Thyroid gland (tissue), 4 donors: ENCODE data around the gene ETV6. TPM values are rescaled to one million over a fixed set of nuclear protein-coding genes. Genes with fewer than 3 reads are reported as not detected.
"Not testable (repeated sequence)": the region's sequence is repeated elsewhere in the genome, so short reads cannot be mapped to it uniquely, and the experiment has no call there.

ENCODE experiments used
- DNase-seq, 2 donors: peaks; one replicate each; pipeline ENCODE4 v3.0.0-alpha.2; 2019
- H3K27ac ChIP-seq, 3 donors: fragments of 200-600 bp; sonication (generic); 1 replicate in 2 of 3; 2 replicates in 1 of 3; pipeline ENCODE4 v1.5.1; 2016 to 2019; ENCODE audit warnings: mild to moderate bottlenecking in 1 of 3, moderate library complexity in 1 of 3
- H3K27me3 ChIP-seq: fragments of 200-600 bp; sonication (generic); one replicate; pipeline ENCODE4 v1.5.1; 2019
- H3K36me3 ChIP-seq, 2 donors: fragments of 200-600 bp; sonication (generic); one replicate each; pipeline ENCODE4 v1.5.1; 2016 to 2019
- H3K4me1 ChIP-seq, 2 donors: fragments of 200-600 bp; sonication (generic); one replicate each; pipeline ENCODE4 v1.5.1; 2017 to 2019
- H3K4me3 ChIP-seq, 3 donors: fragments of 200-600 bp; sonication (generic); replicated peaks in 1 of 3; 1 replicate in 2 of 3; 2 replicates in 1 of 3; pipeline ENCODE4 v1.5.1; 2016; ENCODE audit warnings: mild to moderate bottlenecking in 1 of 3
- H3K9me3 ChIP-seq: fragments of 200-600 bp; sonication (generic); one replicate; pipeline ENCODE4 v1.5.1; 2017
- CTCF ChIP-seq, 6 experiments: fragments of 200-600 bp in 3 of 6; fragments of 450-650 bp in 3 of 6; sonication (generic) in 3 of 6; IDR thresholded peaks; one replicate each; pipeline ENCODE4 v1.5.1; 2016 to 2019; ENCODE audit warnings: antibody characterized with exemption in 6 of 6, mild to moderate bottlenecking in 2 of 6, inconsistent platforms in 1 of 6, moderate library complexity in 1 of 6
- POLR2A ChIP-seq, 2 donors: fragments of 450-650 bp; IDR thresholded peaks; one replicate each; pipeline ENCODE4 v1.6.1; 2017; ENCODE audit warnings: antibody characterized with exemption in 2 of 2, mild to moderate bottlenecking in 2 of 2, moderate library complexity in 1 of 2
- WGBS, 2 donors: methylation state at CpG; one replicate each; pipeline ENCODE4 v1.1.5; 2017; 5-methylcytosine and 5-hydroxymethylcytosine counted together
- intact Hi-C: fragments of 100-400 bp; cut with DNase I; formaldehyde crosslinking; loops from one replicate; pipeline ENCODE4 v1.15.1; 2023
- total RNA-seq, 4 donors: library from RNA; depleted of rRNA; stranded (reverse); fragments of >200 nt; gene quantifications; one replicate each; pipeline ENCODE4 v1.2.3, GENCODE V29; 2016

ETV6 gene
- total RNA-seq, 4 donors from 2014 or later = 16.6 to 35.6 (median 17.2) TPM

- TF ChIP-seq POLR2A (IDR thresholded peaks at IDR 0.05) (no peak), CTCF (IDR thresholded peaks at IDR 0.05) (no peak)
- intact Hi-C loops = no loop called here
Measured at GRCh38 chr12:11631288-11631687, 18.2 kb upstream of the ETV6 start.

GRCh38 chr12:11631881-11632280 is 17.6 kb upstream of the ETV6 start:
- H3K9me3 ChIP-seq, intact Hi-C loops, H3K4me1 ChIP-seq, H3K4me3 ChIP-seq, DNase-seq, H3K36me3 ChIP-seq, H3K27ac ChIP-seq, H3K27me3 ChIP-seq: not testable (repeated sequence)
- WGBS, 2 donors = 95 to 98% methylated on average over 9 of the region's 9 CpGs

More at GRCh38 chr12:11631288-11631687, 18.2 kb upstream of the ETV6 start:
- Histone ChIP-seq H3K4me3 (no peak overlapping the region), H3K4me1 (no peaks in the 10 kb centered on the region), H3K27ac (no peak overlapping the region), H3K36me3 (no peaks in the 10 kb centered on the region), H3K27me3 (no peaks in the 10 kb centered on the region), H3K9me3 (no peaks in the 10 kb centered on the region)
- WGBS, 2 donors = 75 to 84% methylated on average over 1 of the region's 1 CpG
- no peak for DNase-seq

- DNase-seq = no peak
- intact Hi-C loops = no loop called here
- TF ChIP-seq CTCF (IDR thresholded peaks at IDR 0.05) = no peak
- no peak for TF ChIP-seq POLR2A (IDR thresholded peaks at IDR 0.05)
- no peaks in the 10 kb centered on the region for H3K27me3 ChIP-seq
- WGBS, 2 donors = 73 to 74% methylated on average over 6 of the region's 6 CpGs
- no peak overlapping the region for H3K4me3 ChIP-seq
- H3K4me1 ChIP-seq = no peaks in the 10 kb centered on the region
- H3K27ac ChIP-seq = no peak overlapping the region
- no peaks in the 10 kb centered on the region for H3K36me3 ChIP-seq
- H3K9me3 ChIP-seq = no peaks in the 10 kb centered on the region
Measured at GRCh38 chr12:11633968-11634367, 15.5 kb upstream of the ETV6 start.

GRCh38 chr12:11635341-11635740 is 14.1 kb upstream of the ETV6 start:
- no peaks in the 10 kb centered on the region for H3K27me3 ChIP-seq
- H3K4me3 ChIP-seq = no peak overlapping the region
- H3K36me3 ChIP-seq = no peaks in the 10 kb centered on the region
- TF ChIP-seq POLR2A (IDR thresholded peaks at IDR 0.05) (no peak), CTCF (IDR thresholded peaks at IDR 0.05) (no peak)
- H3K9me3 ChIP-seq = no peaks in the 10 kb centered on the region
- no peaks in the 10 kb centered on the region for H3K4me1 ChIP-seq
- WGBS, 2 donors = 85 to 96% methylated on average over 2 of the region's 2 CpGs
- no peak overlapping the region for H3K27ac ChIP-seq
- DNase-seq = no peak
- intact Hi-C loops = no loop called here

GRCh38 chr12:11638315-11638916 is 11.1 kb upstream of the ETV6 start:
- intact Hi-C loops = no loop called here
- H3K27me3 ChIP-seq = no peaks in the 10 kb centered on the region
- H3K4me1 ChIP-seq = no peaks in the 10 kb centered on the region
- H3K27ac ChIP-seq = no peak overlapping the region
- no peaks in the 10 kb centered on the region for H3K36me3 ChIP-seq
- DNase-seq = no peak
- no peak for TF ChIP-seq POLR2A (IDR thresholded peaks at IDR 0.05)
- TF ChIP-seq CTCF (IDR thresholded peaks at IDR 0.05) = no peak
- H3K4me3 ChIP-seq = no peak overlapping the region
- 94% methylated on average over 3 of the region's 3 CpGs for WGBS, 2 donors
- no peaks in the 10 kb centered on the region for H3K9me3 ChIP-seq
